ENCODE data around the gene NTN1. TPM values are rescaled to one million over a fixed set of nuclear protein-coding genes. Genes with fewer than 3 reads are reported as not detected.

Gene NTN1
- total RNA-seq, 2 donors from 2014 or later: 17.0 to 40.4 TPM

- peaks cover 8% of the 10 kb centered on the region for H3K9me3 ChIP-seq (ENCODE audit: control insufficient read depth, low read length)
- peaks cover 3% of the 10 kb centered on the region for H3K9me3 Mint-ChIP-seq
- no peak for TF ChIP-seq CTCF (conservative IDR thresholded peaks at IDR 0.05)
- no peaks in the 10 kb centered on the region for H3K27me3 Mint-ChIP-seq (ENCODE audit: insufficient read depth)
- H3K36me3 Mint-ChIP-seq (ENCODE audit: low read depth): peaks cover 31% of the 10 kb centered on the region
- H3K27ac Mint-ChIP-seq: no peak overlapping the region
- H3K27me3 ChIP-seq (ENCODE audit: control insufficient read depth, insufficient read depth, low read length, poor library complexity, severe bottlenecking): no peaks in the 10 kb centered on the region
- WGBS, 2 experiments (ENCODE audit: insufficient coverage in 1 of 2, insufficient read length in 1 of 2): 90 to 97% methylated on average over 4 to 9 of the region's 9 CpGs
- peaks cover 28% of the 10 kb centered on the region for H3K4me1 Mint-ChIP-seq
- H3K36me3 ChIP-seq (ENCODE audit: control insufficient read depth, insufficient read depth, low read length): peaks cover 21% of the 10 kb centered on the region
- no peak overlapping the region for H3K4me3 Mint-ChIP-seq
- peaks cover 5% of the 10 kb centered on the region for H3K4me1 ChIP-seq (ENCODE audit: control insufficient read depth, insufficient read depth, low read length)
- no peak for DNase-seq
- H3K27ac ChIP-seq (ENCODE audit: low read depth, low read length): no peak overlapping the region
- no peak overlapping the region for H3K9ac ChIP-seq (ENCODE audit: extremely low read depth, low read length, poor library complexity, severe bottlenecking)
- H3K4me3 ChIP-seq (ENCODE audit: low read length): no peak overlapping the region
Measured at GRCh38 chr17:9174779-9175574, 153.7 kb downstream of the NTN1 start.

DNA sequence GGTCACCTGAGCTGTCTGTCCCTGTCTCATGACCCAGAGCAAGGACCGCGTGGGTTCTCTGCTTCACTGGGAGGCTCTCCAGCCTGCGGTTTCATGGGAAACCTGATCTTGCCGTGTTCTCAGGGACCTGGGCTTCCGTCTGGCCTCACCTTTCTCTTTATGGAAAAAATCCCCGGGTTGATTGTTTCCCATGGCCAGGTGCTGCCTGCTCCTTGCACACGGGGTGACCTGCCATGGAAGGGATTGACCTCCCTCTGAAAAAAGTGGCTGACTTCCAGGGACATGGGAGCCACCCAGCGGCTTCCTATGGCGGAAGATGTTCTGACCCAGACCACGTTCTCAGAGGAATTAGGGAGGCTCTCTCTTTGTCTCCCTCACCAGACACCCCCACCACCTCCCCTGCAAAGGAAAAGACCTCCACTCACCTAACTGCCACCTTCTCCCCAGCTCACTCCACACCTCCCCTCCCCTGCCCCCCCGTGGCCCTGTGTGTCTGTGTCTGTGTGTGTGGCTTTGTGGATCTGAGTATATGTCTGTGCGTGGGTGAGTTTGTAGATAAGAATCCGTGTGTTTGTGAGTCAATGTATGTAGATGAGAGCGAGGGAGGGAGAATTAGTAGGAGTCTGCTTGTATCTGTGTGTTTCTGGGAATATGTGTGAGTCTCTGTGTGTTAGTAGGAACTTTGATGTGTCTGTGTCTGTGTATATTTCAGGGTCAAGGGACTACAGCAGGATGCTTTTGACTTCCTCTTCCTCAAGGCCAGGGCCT, 154.6 kb downstream of the NTN1 start:
- Mint-ChIP-seq H3K4me1 (peaks cover 19% of the 10 kb centered on the region), H3K27ac (peak overlapping the region; percentile 3), H3K27me3 (ENCODE audit: insufficient read depth) (no peaks in the 10 kb centered on the region), H3K9me3 (peaks cover 3% of the 10 kb centered on the region), H3K36me3 (ENCODE audit: low read depth) (peaks cover 31% of the 10 kb centered on the region), H3K4me3 (no peak overlapping the region)
- no peak for TF ChIP-seq CTCF (conservative IDR thresholded peaks at IDR 0.05)
- no peaks in the 10 kb centered on the region for H3K27me3 ChIP-seq (ENCODE audit: control insufficient read depth, insufficient read depth, low read length, poor library complexity, severe bottlenecking)
- peak; percentile 47 for DNase-seq
- H3K9me3 ChIP-seq (ENCODE audit: control insufficient read depth, low read length): peaks cover 8% of the 10 kb centered on the region
- 93% methylated on average over 9 to 14 of the region's 14 CpGs for WGBS, 2 experiments (ENCODE audit: insufficient coverage in 1 of 2, insufficient read length in 1 of 2)
- H3K27ac ChIP-seq (ENCODE audit: low read depth, low read length): no peak overlapping the region
- no peak overlapping the region for H3K4me3 ChIP-seq (ENCODE audit: low read length)
- peaks cover 5% of the 10 kb centered on the region for H3K4me1 ChIP-seq (ENCODE audit: control insufficient read depth, insufficient read depth, low read length)
- H3K9ac ChIP-seq (ENCODE audit: extremely low read depth, low read length, poor library complexity, severe bottlenecking): no peak overlapping the region
- peaks cover 21% of the 10 kb centered on the region for H3K36me3 ChIP-seq (ENCODE audit: control insufficient read depth, insufficient read depth, low read length)

DNA sequence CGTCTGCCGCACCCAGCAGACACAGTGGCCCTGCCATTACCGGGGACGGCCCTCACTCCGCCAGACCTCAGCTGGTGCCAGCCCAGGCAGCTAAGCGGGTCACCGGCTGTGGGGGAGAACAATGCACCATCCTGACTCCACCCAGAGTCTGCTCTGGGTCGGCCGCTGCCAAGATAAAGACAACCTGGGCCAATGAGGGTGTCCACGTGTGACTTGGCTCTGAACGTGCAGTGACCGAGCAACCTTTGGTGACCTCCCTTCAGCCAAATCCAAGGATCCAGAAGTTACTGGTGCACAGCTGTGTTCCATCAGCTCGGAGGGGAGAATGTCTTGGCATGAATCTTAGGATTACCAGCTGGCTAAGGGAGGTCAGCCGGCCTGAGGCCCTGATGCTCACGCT, 155.9 kb downstream of the NTN1 start:
- 95 to 98% methylated on average over 13 to 15 of the region's 15 CpGs for WGBS, 2 experiments (ENCODE audit: insufficient coverage in 1 of 2, insufficient read length in 1 of 2)
- Mint-ChIP-seq H3K9me3 (peaks cover 3% of the 10 kb centered on the region), H3K4me1 (peaks cover 13% of the 10 kb centered on the region), H3K36me3 (ENCODE audit: low read depth) (peaks cover 24% of the 10 kb centered on the region), H3K4me3 (no peak overlapping the region), H3K27me3 (ENCODE audit: insufficient read depth) (no peaks in the 10 kb centered on the region), H3K27ac (no peak overlapping the region)
- DNase-seq: peak; percentile 49
- no peak overlapping the region for H3K4me3 ChIP-seq (ENCODE audit: low read length)
- no peaks in the 10 kb centered on the region for H3K27me3 ChIP-seq (ENCODE audit: control insufficient read depth, insufficient read depth, low read length, poor library complexity, severe bottlenecking)
- TF ChIP-seq CTCF (conservative IDR thresholded peaks at IDR 0.05): no peak
- H3K27ac ChIP-seq (ENCODE audit: low read depth, low read length): no peak overlapping the region
- peaks cover 19% of the 10 kb centered on the region for H3K36me3 ChIP-seq (ENCODE audit: control insufficient read depth, insufficient read depth, low read length)
- H3K9ac ChIP-seq (ENCODE audit: extremely low read depth, low read length, poor library complexity, severe bottlenecking): no peak overlapping the region
- H3K9me3 ChIP-seq (ENCODE audit: control insufficient read depth, low read length): peaks cover 8% of the 10 kb centered on the region
- H3K4me1 ChIP-seq (ENCODE audit: control insufficient read depth, insufficient read depth, low read length): peaks cover 5% of the 10 kb centered on the region
